GM13976 (cell line): ENCODE measurements around the gene NRDE2.

ENCODE experiments used
- DNase-seq: peaks from one replicate; pipeline ENCODE4 v3.0.0; 2012; ENCODE audit warnings: low spot score
- CTCF ChIP-seq: IDR thresholded peaks from 2 replicates; pipeline ENCODE4 v1.5.1; 2012; ENCODE audit warnings: borderline replicate concordance, mild to moderate bottlenecking; ENCODE audit not compliant: insufficient read depth; ENCODE audit errors: extremely low read depth, missing control alignments, control extremely low read depth
- in situ Hi-C: fragments of 300-500 bp; cut with MboI; formaldehyde crosslinking; loops from one replicate; pipeline ENCODE4 v1.12.0; 2022; ENCODE audit warnings: low sequenced_read_pairs, mixed read lengths, inconsistent platforms; ENCODE audit not compliant: unreplicated experiment

Gene NRDE2

GRCh38 chr14:90373887-90374286 lies 42.1 kb upstream of the NRDE2 start:
- in situ Hi-C loops = no loop called here
- no peak for DNase-seq
- no peak for TF ChIP-seq CTCF

GRCh38 chr14:90368946-90369721 lies 37.4 kb upstream of the NRDE2 start:
- no peak for TF ChIP-seq CTCF
- no peak for DNase-seq
- in situ Hi-C loops = no loop called here

GRCh38 chr14:90362558-90362896 lies 30.8 kb upstream of the NRDE2 start:
- DNase-seq = no peak
- in situ Hi-C loops = no loop called here
- no peak for TF ChIP-seq CTCF

- no peak for DNase-seq
- in situ Hi-C loops = no loop called here
- TF ChIP-seq CTCF = no peak
Observed at GRCh38 chr14:90361865-90362557, 30.3 kb upstream of the NRDE2 start.

- DNase-seq = no peak
- TF ChIP-seq CTCF = no peak
- in situ Hi-C loops = no loop called here
Observed at GRCh38 chr14:90358359-90358758, 26.6 kb upstream of the NRDE2 start.

- DNase-seq = no peak
- in situ Hi-C loops = no loop called here
- no peak for TF ChIP-seq CTCF
Observed at GRCh38 chr14:90356925-90357324, 25.2 kb upstream of the NRDE2 start.
